Hematopoietic multipotent progenitor cell treated with erythropoietin and hydrocortisone succinate and interleukin-3 and kit ligand, for 15 days (in vitro differentiated cells): ENCODE measurements around the gene SIRT6.
"Not testable (repeated sequence)": the region's sequence is repeated elsewhere in the genome, so short reads cannot be mapped to it uniquely, and the experiment has no call there.

ENCODE experiments used
- DNase-seq: peaks from one replicate; pipeline ENCODE4 v3.0.0-alpha.2; 2015; ENCODE audit warnings: low spot score

Gene SIRT6

DNA sequence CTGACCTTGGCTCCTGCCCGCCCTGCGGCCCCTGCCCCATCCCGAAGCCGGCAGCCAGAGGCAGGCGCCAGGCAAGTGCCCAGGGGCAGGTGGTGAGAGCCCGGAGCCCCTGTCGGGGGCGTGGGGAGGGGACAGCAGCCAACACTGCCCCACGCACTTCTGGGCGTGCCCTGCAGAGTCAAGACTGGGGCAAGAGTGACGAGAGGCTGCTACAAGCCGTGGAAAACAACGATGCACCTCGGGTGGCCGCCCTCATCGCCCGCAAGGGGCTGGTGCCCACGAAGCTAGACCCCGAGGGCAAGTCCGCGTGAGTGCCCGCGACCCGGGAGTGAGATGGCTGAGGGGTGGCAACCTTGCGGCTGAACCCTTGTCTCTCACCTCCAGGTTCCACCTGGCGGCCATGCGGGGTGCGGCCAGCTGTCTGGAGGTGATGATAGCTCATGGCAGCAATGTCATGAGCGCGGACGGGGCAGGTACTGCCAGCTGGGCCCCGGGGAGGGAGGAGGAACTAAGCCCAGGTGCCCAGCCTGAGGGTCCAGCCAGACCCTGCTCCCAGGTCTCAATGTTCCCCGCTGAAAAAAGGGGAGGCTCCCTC lies 17.4 kb upstream of the SIRT6 start:
- no peak for DNase-seq

DNA sequence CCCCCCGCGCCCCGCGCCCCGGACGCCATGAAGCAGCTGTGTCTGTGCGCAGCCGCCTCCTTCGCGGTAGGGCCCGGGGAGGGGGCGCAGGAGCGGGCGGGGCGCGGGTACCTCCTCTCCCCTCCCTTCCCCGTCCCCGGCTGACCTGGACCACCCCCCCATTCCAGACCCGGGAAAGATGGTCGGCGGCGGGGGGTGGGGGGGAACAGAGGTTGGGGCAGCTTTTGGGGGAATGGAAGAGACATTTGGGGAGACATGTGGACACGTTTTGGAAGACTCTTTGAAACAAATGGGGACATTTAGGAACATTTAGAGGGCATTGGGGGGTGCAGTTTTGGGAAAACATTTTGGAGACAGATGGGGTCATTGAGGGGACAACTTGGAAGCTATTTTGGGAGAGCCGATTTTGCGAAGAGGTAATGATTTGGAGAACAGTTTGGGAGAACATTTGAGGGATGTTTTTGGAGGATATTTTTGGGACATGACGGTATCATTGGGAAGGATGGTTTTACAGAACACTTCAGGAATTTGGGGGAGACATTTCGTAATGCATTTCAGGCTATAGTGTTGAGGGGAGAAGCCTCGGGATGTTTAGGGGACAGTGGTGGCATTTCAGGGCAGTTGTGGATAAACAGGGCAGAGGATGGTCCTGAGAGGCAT lies 16.2 kb upstream of the SIRT6 start:
- no peak for DNase-seq

DNA sequence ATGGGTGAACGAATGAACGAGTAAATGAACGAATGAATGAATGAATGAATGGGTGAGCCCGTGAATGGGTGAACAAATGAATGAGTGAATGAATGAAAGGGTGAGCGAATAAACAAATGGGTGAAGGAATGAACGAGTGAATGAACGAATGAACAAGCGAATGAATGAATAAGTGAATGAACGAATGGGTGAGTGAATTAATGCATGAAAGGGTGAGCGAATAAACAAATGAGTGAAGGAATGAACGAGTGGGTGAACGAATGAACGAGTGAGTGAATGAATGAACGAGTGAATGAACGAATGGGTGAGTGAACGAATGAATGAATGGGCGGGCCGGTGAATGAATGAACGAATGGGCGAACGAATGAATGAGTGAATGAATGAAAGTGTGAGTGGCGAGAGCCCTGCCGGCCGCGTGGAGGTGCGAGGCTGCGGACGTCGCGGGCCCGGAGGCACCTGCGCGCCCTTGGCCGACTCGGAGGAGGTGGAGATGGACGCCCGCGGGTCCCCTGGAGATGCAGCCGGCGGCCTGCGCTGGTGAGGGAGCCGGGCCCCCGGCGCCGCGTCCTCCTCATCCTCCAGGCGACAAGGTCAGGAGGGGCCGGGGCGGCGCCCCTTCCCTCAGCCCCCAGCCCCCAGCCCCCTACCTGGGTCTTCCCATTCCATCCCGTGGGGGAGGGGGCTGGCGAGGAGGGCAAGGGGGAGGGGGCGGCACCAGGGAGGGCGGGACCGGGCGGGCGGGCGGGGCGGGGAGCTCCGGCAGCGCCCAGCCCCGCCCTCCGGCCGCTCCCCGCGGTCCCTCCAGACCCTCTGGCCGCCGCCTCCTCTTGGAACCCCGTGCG lies 15.5 kb upstream of the SIRT6 start:
- DNase-seq, result no peak

DNA sequence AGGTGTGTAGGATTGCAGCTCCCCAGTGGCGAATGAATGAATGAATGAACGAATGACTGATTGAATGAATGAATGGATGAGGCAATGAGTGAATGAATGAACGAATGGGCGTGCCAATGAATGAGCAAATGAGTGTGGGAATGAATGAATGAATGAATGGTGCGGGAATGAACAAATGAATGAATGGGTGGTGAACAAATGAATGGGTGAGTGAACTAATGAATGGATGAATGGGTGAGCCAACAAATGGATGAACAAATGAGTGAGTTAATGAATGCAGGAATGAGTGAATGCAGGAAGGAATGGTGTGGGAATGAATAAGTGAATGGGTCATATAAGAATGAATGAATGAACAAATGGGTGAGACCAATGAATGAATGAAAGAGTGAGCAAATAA lies 14.9 kb upstream of the SIRT6 start:
- DNase-seq, result no peak

DNA sequence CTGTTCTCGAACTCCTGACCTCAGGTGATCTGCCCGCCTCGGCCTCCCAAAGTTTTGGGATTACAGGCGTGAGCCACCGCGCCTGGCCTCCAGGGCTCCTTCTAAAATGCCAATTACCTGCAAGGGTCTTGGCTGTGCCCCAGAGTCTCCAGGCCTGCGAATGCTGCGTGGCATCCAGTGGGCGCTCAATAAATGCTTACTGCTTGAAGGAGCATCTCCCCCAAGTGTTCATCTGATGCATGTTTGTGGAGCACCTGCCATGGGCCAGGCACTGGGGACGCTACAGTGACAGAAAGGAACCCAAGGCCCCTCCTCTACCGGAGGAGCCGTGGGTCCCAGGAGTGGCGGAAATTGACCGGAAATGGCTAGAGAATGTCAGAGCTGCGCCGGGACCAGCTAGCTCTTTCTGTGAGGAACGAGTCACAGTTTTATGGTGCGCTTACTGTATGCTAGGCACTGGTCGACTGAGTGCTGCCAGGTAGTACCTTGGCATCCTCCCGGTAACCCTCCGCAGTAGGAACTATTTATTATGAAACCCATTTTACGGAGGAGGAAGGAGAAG lies 14.3 kb upstream of the SIRT6 start:
- DNase-seq, result no peak

DNA sequence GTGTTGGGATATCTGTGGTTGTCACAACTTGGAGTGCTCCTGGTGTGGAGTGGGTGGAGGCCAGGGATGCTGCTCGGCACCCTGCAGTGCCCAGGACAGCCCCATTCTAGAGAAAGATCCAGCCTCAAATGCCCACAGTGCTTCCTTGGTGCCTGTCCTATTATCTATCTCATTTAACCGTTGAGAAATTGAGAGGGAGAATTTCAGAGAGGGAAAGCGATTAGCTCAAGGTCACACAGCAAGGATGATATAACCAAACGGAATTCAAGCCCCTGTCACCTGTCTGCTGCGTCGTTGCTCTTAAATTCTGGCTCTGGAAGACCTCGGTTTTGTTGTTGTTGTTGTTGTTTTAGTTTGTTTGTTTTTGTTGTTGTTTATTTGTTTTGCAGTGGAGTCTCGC lies 13.6 kb upstream of the SIRT6 start:
- no peak for DNase-seq

DNA sequence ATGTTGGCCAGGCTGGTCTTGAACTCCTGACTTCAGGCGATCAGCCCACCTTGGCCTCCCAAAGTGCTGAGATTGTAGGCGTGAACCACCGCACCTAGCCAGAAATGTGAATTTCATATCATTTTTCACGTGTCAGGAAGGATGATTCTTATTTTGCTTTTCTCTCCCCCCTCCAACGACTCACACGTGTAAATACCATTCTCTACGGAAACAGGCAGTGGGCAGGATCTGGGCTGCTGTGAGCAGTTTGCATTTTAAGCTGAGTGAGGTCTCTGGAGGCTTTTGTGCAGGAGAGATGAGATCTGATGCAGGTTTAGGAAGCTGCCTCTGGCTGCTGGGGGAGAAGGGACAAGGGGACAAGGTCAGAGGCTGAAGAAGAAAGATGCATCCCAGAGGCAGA lies 12.0 kb upstream of the SIRT6 start:
- no peak for DNase-seq

DNA sequence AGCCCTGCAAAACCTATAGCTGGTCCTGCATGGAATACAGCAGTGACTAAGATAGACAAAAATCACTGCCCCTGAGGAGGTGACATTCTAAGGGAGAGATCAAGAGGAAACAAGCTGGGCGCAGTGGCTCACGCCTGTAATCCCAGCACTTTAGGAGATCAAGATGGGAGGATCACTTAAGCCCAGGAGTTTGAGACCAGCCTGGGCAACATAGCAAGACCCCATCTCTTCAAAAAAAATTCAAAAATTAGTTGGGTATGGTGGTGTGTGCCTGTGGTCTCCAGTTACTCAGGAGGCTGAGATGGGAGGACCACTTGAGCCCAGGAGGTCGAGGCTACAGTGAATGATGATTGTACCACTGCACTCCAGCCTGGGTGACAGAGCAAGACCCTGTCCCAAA lies 10.2 kb upstream of the SIRT6 start:
- not testable (repeated sequence) for DNase-seq

DNA sequence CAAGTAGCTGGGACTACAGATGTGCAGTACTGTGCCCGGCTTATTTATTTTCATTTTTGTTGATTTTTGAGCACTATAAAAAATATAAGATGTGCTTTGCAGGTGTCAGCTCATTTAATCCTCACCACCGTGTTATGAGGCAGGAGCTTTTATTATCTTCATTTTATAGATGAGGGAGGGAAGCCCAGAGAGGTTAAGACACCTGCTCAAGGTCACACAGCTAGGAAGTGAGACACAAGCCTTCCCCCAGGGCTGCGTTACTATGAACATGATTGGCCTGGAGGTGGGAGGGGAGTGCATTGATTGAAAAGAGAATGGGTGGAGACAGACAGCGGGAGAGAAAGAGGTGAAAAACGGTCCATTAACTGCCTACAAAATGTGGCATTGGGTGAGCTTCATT lies 7.3 kb upstream of the SIRT6 start:
- DNase-seq, result no peak

DNA sequence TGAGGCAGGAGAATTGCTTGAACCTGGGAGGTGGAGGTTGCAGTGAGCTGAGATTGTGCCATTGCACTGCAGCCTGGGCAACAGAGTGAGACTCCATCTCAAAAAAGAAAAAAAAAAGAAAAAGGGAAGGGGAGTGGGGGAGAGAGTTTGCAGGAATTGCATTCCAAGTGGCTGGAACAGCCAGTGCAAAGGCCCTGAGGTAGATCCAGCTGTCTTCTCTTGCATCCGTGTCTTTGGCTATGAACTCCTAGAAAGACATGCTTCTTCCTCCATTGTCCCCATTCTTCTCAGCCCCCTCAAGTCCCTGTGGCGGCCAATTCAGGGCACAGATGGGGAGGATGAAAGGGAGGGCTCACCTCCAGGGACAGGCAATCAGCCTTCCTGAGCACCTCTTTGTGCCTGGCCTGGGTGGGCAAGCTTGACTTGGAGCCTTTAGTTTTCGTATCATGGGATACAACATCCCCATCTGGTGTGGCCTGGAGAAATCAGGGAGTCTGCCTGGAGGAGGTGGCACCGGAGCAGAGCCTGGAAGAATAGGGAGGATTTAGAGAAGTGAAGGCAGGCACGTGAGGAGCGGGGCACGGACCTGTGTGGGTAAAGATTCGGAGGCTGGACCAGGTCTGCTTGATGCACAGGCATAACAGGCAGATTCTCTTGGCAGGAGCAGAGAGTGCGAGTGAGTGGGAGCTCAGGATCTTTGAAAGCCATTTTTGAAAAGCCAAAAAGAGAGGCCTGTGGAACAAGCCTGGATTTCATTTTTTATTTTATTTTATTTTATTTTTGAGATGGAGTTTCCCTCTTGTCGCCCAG lies 5.2 kb upstream of the SIRT6 start:
- no peak for DNase-seq

DNA sequence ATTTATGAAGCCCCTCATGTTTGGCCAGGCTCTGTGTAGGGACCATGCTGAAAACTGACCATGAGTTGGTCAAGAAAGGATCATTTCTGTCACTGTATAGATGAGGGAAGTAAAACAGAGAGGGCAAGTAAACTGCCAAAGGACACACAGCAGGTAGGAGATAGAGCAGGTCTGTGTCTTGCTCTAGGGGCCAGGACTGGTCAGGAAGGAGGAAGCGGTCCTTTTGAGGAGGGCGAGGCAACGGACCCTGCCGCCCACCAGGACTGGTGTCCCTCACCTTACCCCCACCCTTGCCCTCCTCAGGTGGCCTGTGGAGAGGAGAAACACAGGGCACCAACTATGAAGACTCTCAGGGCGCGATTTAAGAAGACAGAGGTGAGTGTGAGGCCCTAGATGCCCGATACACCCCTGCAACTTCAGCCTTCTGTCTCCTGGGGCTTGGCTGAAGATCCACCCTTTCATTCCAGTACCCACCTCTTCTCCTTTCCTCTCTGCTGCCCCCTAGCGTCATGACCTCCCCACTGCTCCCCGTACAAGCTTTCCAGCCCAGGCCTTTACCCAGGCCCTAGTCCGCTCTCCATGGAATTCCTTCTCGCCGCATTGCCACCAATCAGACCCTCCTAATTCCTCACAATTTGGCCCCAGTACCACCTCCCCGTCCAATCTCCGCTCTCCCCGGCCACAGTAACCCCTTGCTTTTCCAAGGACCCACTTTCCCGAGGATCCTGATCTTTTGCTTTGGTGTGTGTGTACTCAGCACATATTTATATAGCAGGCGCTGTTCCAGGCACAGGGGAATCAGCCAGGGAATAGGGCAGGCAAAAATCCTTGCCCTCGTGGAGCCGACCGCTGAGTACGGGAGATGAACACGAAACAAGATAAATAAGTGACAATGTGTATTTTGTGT lies 4.0 kb upstream of the SIRT6 start:
- DNase-seq, result peak; percentile 84

DNA sequence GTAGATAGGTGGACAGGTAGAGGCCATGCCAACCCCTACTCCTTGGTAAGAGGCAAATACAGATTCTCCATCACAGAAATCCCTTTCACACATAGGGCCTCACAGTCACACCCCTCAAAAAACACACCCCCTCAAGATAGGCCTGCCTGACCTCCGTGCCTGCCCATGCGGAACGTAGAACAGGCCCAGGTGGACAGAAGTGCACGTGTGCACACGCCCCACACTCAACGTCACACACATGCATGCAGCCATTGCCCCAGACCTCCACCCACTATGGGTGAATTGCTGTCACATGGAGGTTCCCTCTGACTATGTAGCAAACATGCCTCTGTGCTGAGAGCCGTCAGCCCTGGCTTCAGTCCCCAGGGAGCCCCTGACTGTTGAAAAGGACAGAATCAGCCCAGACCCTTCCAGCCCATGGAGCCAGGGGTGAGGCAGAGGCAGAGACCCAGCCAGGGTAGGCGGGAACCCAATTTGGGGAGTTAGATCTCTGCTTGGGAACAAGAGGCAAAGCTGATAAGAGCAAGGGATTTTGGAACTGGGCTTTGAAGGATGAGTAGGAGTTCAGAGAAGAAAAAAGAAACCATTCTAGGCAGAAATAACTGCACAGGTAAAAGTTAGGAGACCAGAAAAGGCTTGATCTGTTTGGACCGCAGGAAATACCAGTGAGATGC lies 3.2 kb upstream of the SIRT6 start:
- DNase-seq, result no peak

DNA sequence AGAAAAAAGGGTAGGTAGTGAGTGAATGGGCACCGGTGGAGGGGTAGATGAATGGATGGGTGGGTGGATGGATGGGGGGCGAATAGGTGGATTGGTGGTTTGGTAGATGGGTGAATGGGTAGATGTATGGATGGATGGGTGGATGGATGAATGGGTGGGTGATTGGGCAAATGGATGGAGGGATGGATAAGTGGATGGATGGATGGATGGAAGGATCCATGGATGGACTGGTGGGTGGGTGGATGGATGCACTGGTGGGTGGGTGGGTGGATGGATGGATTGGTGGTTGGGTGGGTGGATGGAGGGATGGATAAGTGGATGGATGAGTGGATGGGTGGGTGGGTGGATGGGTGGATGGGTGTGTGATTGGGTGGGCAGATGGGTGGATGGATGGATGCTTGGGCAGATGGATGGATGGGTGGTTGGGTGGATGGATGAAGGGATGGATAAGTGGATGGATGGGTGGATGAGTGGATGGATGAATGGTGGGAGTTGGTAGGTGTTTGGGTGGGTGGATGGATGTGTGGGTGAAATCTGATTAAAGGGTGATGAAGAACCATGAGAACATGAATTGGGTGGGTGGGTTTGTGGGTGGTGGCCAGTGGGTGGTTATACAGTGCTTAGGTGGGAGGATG lies 2.5 kb upstream of the SIRT6 start:
- DNase-seq, result no peak

DNA sequence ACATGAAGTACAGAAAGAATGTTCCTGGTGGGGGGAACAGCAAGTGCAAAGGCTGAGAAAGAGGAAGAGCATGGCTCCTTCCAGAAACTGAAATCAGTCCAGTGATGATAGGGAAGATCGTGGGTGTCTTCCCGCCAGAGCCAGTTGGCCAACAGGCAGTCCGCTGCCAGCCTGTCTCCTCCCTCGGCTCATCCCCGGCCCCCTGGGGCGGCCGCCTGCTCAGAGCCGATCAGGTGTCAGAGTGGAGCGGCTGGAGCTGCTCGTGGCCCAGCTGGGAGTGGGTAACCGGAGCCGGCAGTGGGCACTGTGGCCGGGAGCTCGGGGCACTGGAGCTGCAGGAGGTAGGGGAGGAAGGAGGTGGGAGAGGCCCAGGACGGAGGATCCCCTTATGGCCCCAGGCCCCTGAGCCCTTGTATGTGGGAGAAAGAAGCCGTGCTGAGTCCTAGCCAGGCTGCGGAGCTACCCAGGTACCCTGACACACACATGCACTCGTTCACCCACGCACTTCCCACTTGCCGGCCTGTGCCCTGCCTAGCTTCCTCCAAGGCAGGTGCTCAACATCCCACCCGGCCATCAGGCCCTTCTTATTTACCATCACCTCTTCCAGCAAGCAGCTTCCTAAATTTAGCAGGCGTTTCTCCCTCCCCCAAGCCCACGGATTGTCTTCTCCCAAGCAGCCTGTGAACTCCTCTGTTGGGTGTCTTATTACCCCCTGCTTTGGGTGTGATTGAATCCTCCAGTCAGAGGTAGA lies 1.8 kb upstream of the SIRT6 start:
- no peak for DNase-seq

DNA sequence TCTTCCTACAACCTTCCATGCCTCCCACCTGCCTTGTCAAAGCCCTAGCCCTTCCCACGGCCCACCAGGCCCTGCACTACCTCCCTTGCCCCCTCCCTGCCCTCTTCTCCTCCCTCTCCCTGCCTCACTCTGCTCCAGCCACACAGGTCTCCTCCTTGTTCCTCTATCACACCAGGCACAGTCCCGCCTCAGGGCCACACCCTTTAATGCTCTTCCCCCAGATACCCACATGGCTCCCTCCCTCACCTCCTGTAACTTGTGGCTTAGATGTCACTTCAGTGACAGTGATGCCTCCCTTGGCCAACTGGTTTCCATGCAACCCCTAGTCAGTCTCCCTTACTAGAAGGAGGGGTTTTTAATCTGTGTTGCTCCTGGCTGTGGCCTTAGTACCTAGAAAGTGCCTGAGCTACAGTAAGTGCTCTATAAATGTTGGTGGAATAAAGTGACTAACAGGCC lies 1.3 kb downstream of the SIRT6 start:
- peak; percentile 78 for DNase-seq

DNA sequence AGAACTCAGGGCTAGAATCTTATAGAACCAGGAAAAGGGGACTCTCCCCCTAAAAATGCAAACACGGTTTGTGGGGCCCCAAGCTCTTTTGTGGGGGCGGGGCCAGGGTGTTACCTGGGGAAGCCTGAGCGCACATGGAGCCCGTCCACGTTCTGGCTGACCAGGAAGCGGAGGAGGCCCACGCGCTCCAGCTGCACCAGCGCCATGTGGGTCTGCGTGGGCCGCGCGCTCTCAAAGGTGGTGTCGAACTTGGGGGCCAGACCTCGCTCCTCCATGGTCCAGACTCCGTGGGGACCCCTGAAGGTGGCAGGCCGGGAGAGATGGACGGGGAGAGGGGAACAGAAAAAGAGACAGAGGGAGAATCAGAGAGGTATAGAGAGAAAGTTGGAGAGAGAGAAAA lies 3.4 kb downstream of the SIRT6 start:
- no peak for DNase-seq

DNA sequence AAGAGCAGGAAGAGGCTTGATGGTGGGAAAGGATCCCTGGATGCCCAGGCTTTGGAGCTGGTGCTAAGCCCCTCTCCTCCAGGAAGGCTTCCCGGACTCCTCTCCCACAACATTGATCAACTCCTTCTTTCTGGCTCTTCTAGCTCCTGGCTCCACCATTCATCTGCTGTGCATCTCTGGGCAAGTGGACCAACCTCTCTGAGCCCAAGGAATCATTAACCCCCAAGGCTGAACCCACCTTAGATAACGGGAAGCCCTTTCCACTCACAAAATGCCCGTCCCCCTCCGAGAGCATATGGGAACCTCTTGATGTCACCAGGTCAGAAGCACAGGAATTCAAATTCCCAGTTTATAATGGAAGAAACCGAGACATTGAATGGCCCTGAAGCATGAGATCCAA lies 5.2 kb downstream of the SIRT6 start:
- no peak for DNase-seq

DNA sequence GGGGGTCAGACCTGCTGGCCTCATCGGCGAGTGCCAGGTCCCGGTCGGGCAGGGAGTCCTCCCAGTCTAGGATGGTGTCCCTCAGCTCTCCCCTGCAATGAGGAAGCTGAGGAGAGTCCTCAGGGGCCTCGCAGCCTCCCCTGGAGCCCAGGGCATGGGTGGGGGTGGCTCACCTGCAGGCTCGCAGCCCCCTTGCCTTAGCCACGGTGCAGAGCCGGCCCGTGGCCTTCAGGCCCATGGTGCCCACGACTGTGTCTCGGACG lies 6.8 kb downstream of the SIRT6 start:
- DNase-seq, result no peak

DNA sequence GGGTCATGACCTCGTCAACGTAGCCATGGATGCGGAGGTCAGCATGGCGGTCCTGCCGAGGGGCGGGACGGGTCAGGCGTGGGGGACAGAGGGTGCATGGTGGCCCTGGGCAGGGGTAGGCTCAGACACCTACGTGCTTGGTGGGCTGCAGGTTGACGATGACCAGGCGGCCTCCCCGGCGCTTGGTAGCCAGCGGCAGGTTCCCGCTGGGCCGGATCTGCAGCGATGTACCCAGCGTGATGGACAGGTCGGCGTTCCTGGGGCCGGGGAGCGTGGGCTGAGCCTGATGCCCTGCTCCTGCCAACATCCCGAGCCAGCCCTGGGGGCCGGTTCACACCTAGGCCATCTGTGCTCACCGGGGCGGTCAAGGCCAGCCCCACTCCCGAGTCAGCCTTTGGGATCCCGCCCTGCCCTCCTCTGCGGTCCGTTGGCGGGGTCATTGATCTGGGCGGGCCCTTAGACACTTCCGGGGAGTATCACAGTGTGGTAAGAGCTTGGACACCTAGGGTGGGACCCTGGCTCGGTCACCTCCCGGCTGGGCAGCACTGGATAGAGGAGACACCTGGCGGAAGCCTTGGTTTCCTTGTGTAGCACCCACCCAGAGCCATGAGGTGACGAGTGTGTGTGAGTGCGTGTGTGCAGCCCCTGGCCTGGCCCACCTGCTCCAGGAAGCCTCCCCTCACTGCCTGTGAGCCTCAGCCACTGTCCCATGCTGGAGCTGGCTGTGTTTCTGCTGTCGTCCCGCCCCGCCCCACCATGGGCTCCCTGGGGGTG lies 7.3 kb downstream of the SIRT6 start:
- no peak for DNase-seq
